K562 (cell line): ENCODE measurements around the gene DHDH. TPM values are rescaled to one million over a fixed set of nuclear protein-coding genes. Genes with fewer than 3 reads are reported as not detected.

Source experiments
- ATAC-seq: fragments of 200-7000 bp; cut with Tn5 transposase; 3 replicates; pipeline ENCODE4 v1.9.1; 2020; ENCODE audit warnings: moderate library complexity
- BruUV-seq: library from RNA; stranded (reverse); fragments of 400-500 nt; replicated peaks from 2 replicates; lab custom pipeline; 2021; lab: Mats Ljungman, UMichigan
- CTCF ChIA-PET: fragments of 300-600 bp; formaldehyde crosslinking; extraction: SDS; loops from one replicate; lab custom pipeline; 2021; ENCODE audit warnings: low intra/inter-chr PET ratio; lab: Yijun Ruan, JAX
- POLR2A ChIA-PET: fragments of 300-600, 350-650 bp; sonication (Branson Sonifier 250); formaldehyde crosslinking; extraction: SDS; loops from one replicate; lab custom pipeline; 2021; ENCODE audit warnings: antibody characterized with exemption, inconsistent platforms; lab: Yijun Ruan, JAX
- DNase-seq, 4 experiments: peaks; one replicate each; pipeline versions ENCODE4 v3.0.0 to v3.0.0-alpha.2; 2011 to 2018; ENCODE audit warnings: low spot score in 3 of 4, mixed read lengths in 3 of 4; ENCODE audit errors: extremely low read depth in 1 of 4
- FAIRE-seq: peaks from 2 replicates; lab custom pipeline; 2011; peaks lifted over from hg19 to GRCh38; lab: Jason Lieb, UNC
- H2AFZ ChIP-seq: 2 replicates; pipeline ENCODE4 v1.6.0; 2011; ENCODE audit warnings: low read depth, low read length, control low read depth, inconsistent platforms
- H3K27ac ChIP-seq: fragments of 200-600 bp; 3 replicates; pipeline ENCODE4 v1.8.0; 2011; ENCODE audit warnings: low read depth, mild to moderate bottlenecking, control low read depth, inconsistent platforms, low read length, moderate library complexity, mixed read lengths; ENCODE audit errors: extremely low read depth
- H3K27me3 ChIP-seq, 2 experiments: fragments of 300-600 bp in 1 of 2; 2 replicates in 1 of 2; 3 replicates in 1 of 2; pipeline versions ENCODE4 v1.6.0 to v1.8.0; 2011; ENCODE audit warnings: inconsistent platforms in 2 of 2, low read length in 2 of 2, mild to moderate bottlenecking in 1 of 2, mixed read lengths in 1 of 2, moderate library complexity in 1 of 2; ENCODE audit not compliant: control insufficient read depth in 2 of 2, insufficient read depth in 2 of 2
- H3K36me3 ChIP-seq: fragments of 300-600 bp; 3 replicates; pipeline ENCODE4 v1.8.0; 2011; ENCODE audit warnings: mild to moderate bottlenecking, low read length, inconsistent platforms; ENCODE audit not compliant: control insufficient read depth, insufficient read depth
- H3K4me1 ChIP-seq, 2 experiments: fragments of 200-600 bp in 1 of 2; replicated peaks in 1 of 2; 2 replicates in 1 of 2; 3 replicates in 1 of 2; pipeline versions ENCODE4 v1.5.1 to v1.8.0; 2011; ENCODE audit warnings: inconsistent platforms in 2 of 2, low read length in 2 of 2, mild to moderate bottlenecking in 1 of 2, mixed read lengths in 1 of 2, moderate library complexity in 1 of 2; ENCODE audit not compliant: control insufficient read depth in 2 of 2, insufficient read depth in 2 of 2
- H3K4me2 ChIP-seq: 2 replicates; pipeline ENCODE4 v1.6.1; 2011; ENCODE audit warnings: low read length, control low read depth, inconsistent platforms, mixed read lengths; ENCODE audit not compliant: insufficient read depth
- H3K4me3 ChIP-seq: fragments of 200-600 bp; sonication (generic), shearing (Covaris generic); 2 replicates; pipeline ENCODE4 v1.5.1; 2016; ENCODE audit warnings: control low read depth, inconsistent platforms
- H3K79me2 ChIP-seq: fragments of 200-600 bp; 3 replicates; pipeline ENCODE4 v1.8.0; 2011; ENCODE audit warnings: low read length, inconsistent platforms; ENCODE audit not compliant: control insufficient read depth, insufficient read depth
- H3K9ac ChIP-seq, 2 experiments: 2 replicates each; pipeline versions ENCODE4 v1.6.0 to v1.6.1; 2011; ENCODE audit warnings: low read depth in 2 of 2, low read length in 2 of 2, control low read depth in 1 of 2, inconsistent platforms in 1 of 2, mild to moderate bottlenecking in 1 of 2, mixed read lengths in 1 of 2; ENCODE audit not compliant: insufficient read depth in 1 of 2
- H3K9me1 ChIP-seq: one replicate; pipeline ENCODE4 v1.6.0; 2011; ENCODE audit warnings: inconsistent platforms, mild to moderate bottlenecking, low read length, moderate library complexity; ENCODE audit not compliant: control insufficient read depth, insufficient read depth
- H3K9me3 ChIP-seq: replicated peaks from 2 replicates; pipeline ENCODE4 v1.5.1; 2011; ENCODE audit warnings: low read depth, low read length, inconsistent platforms; ENCODE audit not compliant: control insufficient read depth, insufficient read depth
- H4K20me1 ChIP-seq: replicated peaks from 2 replicates; pipeline ENCODE4 v1.6.1; 2011; ENCODE audit warnings: low read length, inconsistent platforms, mixed read lengths; ENCODE audit not compliant: control insufficient read depth, insufficient read depth
- AFF4 ChIP-seq: sonication (generic); formaldehyde crosslinking; IDR thresholded peaks from 2 replicates; pipeline ENCODE4 v1.8.0; 2023; ENCODE audit warnings: mild to moderate bottlenecking, missing genetic modification reagents
- CREBBP ChIP-seq: IDR thresholded peaks from one replicate; pipeline ENCODE4 v1.6.1; 2012; ENCODE audit warnings: low read depth, mild to moderate bottlenecking, control low read depth, inconsistent platforms, low read length
- DMBX1 ChIP-seq: fragments of 250-450 bp; sonication (Bioruptor Pico); IDR thresholded peaks from 2 replicates; pipeline ENCODE4 v1.8.0; 2022; ENCODE audit warnings: inconsistent platforms, mild to moderate bottlenecking, moderate library complexity, borderline replicate concordance
- E2F5 ChIP-seq: sonication (generic); formaldehyde crosslinking; IDR thresholded peaks from 2 replicates; pipeline ENCODE4 v1.8.0; 2022; ENCODE audit warnings: mild to moderate bottlenecking, missing genetic modification reagents
- JUN ChIP-seq, 2 experiments: sonication (generic) in 1 of 2; formaldehyde crosslinking in 1 of 2; IDR thresholded peaks; 2 replicates each; pipeline versions ENCODE4 v1.6.1 to v1.8.0; 2012 to 2022; ENCODE audit warnings: borderline replicate concordance in 2 of 2, mild to moderate bottlenecking in 2 of 2, improper control_type of control experiment in 1 of 2, low read depth in 1 of 2, low read length in 1 of 2, missing genetic modification reagents in 1 of 2
- MXD1 ChIP-seq: fragments of 250-450 bp; sonication (Bioruptor Pico); IDR thresholded peaks from 2 replicates; pipeline ENCODE4 v1.8.0; 2021; ENCODE audit warnings: borderline replicate concordance, mild to moderate bottlenecking, moderate library complexity; ENCODE audit not compliant: poor library complexity, severe bottlenecking
- NFE2L1 ChIP-seq: fragments of 450-650 bp; IDR thresholded peaks from 2 replicates; pipeline ENCODE4 v1.6.1; 2016; ENCODE audit warnings: missing genetic modification characterization, low read depth, mild to moderate bottlenecking, missing compliant biosample characterization, moderate library complexity, borderline replicate concordance
- NFIX ChIP-seq: fragments of 250-450 bp; sonication (Bioruptor Pico); IDR thresholded peaks from 2 replicates; pipeline ENCODE4 v1.4.0; 2020; ENCODE audit warnings: low read depth, mild to moderate bottlenecking, moderate library complexity
- POLR2A ChIP-seq: fragments of 450-650 bp; conservative IDR thresholded peaks from 2 replicates; pipeline ENCODE4 v1.6.1; 2016
- RBM34 ChIP-seq: fragments of 200-400 bp; formaldehyde crosslinking; IDR thresholded peaks from 2 replicates; pipeline ENCODE4 v1.6.1; 2018; ENCODE audit warnings: low read length, borderline replicate concordance; ENCODE audit not compliant: insufficient read depth
- ZNF740 ChIP-seq, 3 experiments: fragments of 200-800 bp in 1 of 3; sonication (Bioruptor generic) in 1 of 3; sonication (generic) in 1 of 3; formaldehyde crosslinking in 1 of 3; IDR thresholded peaks; 2 replicates each; pipeline versions ENCODE4 v1.6.1 to v1.8.0; 2016 to 2022; ENCODE audit warnings: mild to moderate bottlenecking in 2 of 3, missing compliant biosample characterization in 2 of 3, missing genetic modification characterization in 2 of 3, missing genetic modification reagents in 1 of 3
- WGBS: fragments of 100-300 bp; shearing (Covaris generic); methylation state at CpG from one replicate; pipeline ENCODE4 v1.1.6; 2016; ENCODE audit warnings: low coverage, mixed read lengths; ENCODE audit not compliant: insufficient coverage; ENCODE audit errors: missing lambda C conversion rate; 5-methylcytosine and 5-hydroxymethylcytosine counted together
- in situ Hi-C: fragments of 300-500 bp; cut with MboI; formaldehyde crosslinking; loops from 4 replicates; pipeline ENCODE4 v1.15.0; 2018; ENCODE audit warnings: inconsistent platforms, mixed read lengths
- intact Hi-C: fragments of 100-400 bp; cut with micrococcal nuclease; formaldehyde crosslinking; loops from 2 replicates; pipeline ENCODE4 v1.14.2; 2022
- polyA plus RNA-seq, 8 experiments: library from polyadenylated mRNA; depleted of rRNA in 4 of 8; stranded (reverse) in 5 of 8; unstranded in 3 of 8; fragments of >200 nt; fragmentation: Nextera tagmentation in 2 of 8; fragmentation: Illumina TruSeq in 1 of 8; extraction: Ambion mirVana in 2 of 8; extraction: Trizol in 1 of 8; gene quantifications; 2 replicates each; pipeline versions ENCODE4 v1.2.1 to v1.2.3, GENCODE V29; 2011 to 2014; ENCODE audit warnings: inconsistent platforms in 1 of 8, missing spikeins in 1 of 8
- total RNA-seq, 7 experiments: library from RNA; depleted of rRNA in 6 of 7; stranded (reverse); fragments of >200 nt in 6 of 7; fragmentation: Illumina TruSeq in 2 of 7; extraction: Trizol in 2 of 7; gene quantifications; 2 replicates each; pipeline versions ENCODE4 v1.2.1 to v1.2.3, GENCODE V29; 2011 to 2021; ENCODE audit warnings: low replicate concordance in 1 of 7

DHDH gene
- total and polyA plus RNA-seq, 9 of the 15 experiments (the other 6 are each of a cell fraction or from before 2014, with no cell fraction given), result 0.37 to 1.9 (median 0.87) TPM

GRCh38 chr19:48933382-48933932, at the start of gene DHDH (continued):
- TF ChIP-seq AFF4 (no peak), CREBBP (no peak), NFE2L1 (tag) (no peak), POLR2A (peak; percentile 63)

- Histone ChIP-seq H3K27ac (no peak overlapping the region), H3K9ac (no peak overlapping the region), H3K4me3 (no peak overlapping the region), H4K20me1 (no peaks in the 10 kb centered on the region), H3K4me1 (peaks cover 22 to 42% of the 10 kb centered on the region in 2 experiments), H3K4me2 (no peak overlapping the region), H3K27me3 (no peaks in the 10 kb centered on the region), H3K79me2 (no peaks in the 10 kb centered on the region), H3K9me1 (no peaks in the 10 kb centered on the region), H2AFZ (no peak overlapping the region), H3K36me3 (no peaks in the 10 kb centered on the region), H3K9me3 (peaks cover 7% of the 10 kb centered on the region)
- CTCF ChIA-PET, result no interaction called here
- no peak for DNase-seq
- intact Hi-C loops (no loop called here), in situ Hi-C loops (no loop called here)
- POLR2A ChIA-PET, result interaction anchor here (5.9 to 12.2 kb wide), 2 partner anchors 8 to 87 kb away, joined by 71 to 439 read pairs; partner anchors contain the start of genes FTL and PPP1R15A
- BruUV-seq, result no TSS peak
- FAIRE-seq, result no peak
- no peak for ATAC-seq
- WGBS, result 92% methylated on average over 7 of the region's 7 CpGs
- no peak for TF ChIP-seq DMBX1 (CRISPR knock-in tag)
- TF ChIP-seq MXD1, result no peak
- TF ChIP-seq JUN (IDR thresholded peaks at IDR 0.05; ENCODE audit: borderline replicate concordance, low read depth, low read length), result no peak
- no peak for TF ChIP-seq JUN (CRISPR knock-in tag; IDR thresholded peaks at IDR 0.05; ENCODE audit: borderline replicate concordance)
- TF ChIP-seq ZNF740 (CRISPR knock-in tag; IDR thresholded peaks at IDR 0.05), result no peak
- TF ChIP-seq ZNF740 (tag; IDR thresholded peaks at IDR 0.05), result no peak
- TF ChIP-seq RBM34, result no peak
- TF ChIP-seq NFIX (CRISPR knock-in tag), result no peak
- TF ChIP-seq E2F5 (CRISPR knock-in tag), result no peak
Observed at GRCh38 chr19:48883726-48884125, 49.8 kb upstream of the DHDH start.
